T-helper 1 cell treated with Interleukin-12 subunit alpha and Interleukin-12 subunit beta and Interleukin-4 antibody, amounts not matched to agents 30 ng/mL and 1 ng/mL, for 36 hours (primary cell): ENCODE results near the gene PRXL2A. TPM values are rescaled to one million over a fixed set of nuclear protein-coding genes. Genes with fewer than 3 reads are reported as not detected.

Experiments
- intact Hi-C: fragments of 100-400 bp; cut with micrococcal nuclease; formaldehyde crosslinking; loops from one replicate; pipeline ENCODE4 v1.15.1; 2024
- total RNA-seq: library from RNA; stranded (reverse); gene quantifications from 2 replicates; pipeline ENCODE4 v1.2.3, GENCODE V29; 2022

PRXL2A gene
- total RNA-seq, 1 donor from 2014 or later = 9.6 TPM

- intact Hi-C loops = loop anchor here (2.0 to 10.0 kb wide), 2 partner anchors 14 to 1114 kb away; partner anchors contain the start of gene PPIF
Measured at GRCh38 chr10:80459047-80459865, 50.9 kb downstream of the PRXL2A start.

- intact Hi-C loops = loop anchor here (1.0 kb wide), 1 partner anchor 8 kb away; no protein-coding TSS in a partner anchor
Measured at GRCh38 chr10:80460399-80461207, 52.3 kb downstream of the PRXL2A start.

- intact Hi-C loops = no loop called here
Measured at GRCh38 chr10:80461208-80462183, 53.1 kb downstream of the PRXL2A start.

DNA sequence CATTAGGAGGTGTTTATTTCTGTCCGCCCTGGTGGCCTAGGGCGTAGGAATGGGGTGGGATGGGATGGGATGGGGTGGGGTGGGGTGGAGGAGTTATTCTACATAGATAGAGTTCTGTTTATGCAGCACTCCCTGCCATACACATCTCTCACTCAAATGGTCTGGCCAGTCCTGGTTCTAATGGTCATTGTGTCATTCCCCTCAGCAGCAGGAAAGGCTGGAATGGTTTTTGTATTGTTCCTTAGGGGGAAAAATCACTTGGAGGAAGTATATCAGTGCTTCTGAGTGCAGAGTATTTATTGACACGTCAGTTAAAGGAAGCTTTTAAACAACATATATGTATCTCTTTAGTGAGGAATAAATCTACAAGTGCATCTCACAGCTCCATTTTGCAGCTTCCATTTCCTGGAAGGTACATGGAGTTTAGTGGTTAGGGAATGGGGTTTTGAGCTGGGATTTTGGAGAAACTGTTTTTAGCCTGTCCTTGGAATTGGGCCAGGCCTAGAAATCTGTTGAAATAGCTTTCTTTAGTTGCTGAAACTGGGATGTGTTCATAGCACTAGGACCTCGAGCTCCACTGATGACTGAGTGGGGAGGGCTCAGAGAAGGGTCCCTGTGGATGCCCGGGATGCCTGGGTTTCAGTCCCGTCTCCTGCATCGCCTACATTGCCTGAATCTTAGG is 54.1 kb downstream of the PRXL2A start:
- intact Hi-C loops = no loop called here

GRCh38 chr10:80462981-80463741 is 54.8 kb downstream of the PRXL2A start:
- intact Hi-C loops = loop anchor here (1.0 kb wide), 2 partner anchors 9 to 25 kb away; no protein-coding TSS in a partner anchor

- intact Hi-C loops = loop anchor here (1.0 kb wide), 2 partner anchors 8 to 24 kb away; no protein-coding TSS in a partner anchor
Measured at GRCh38 chr10:80463868-80464267, 55.5 kb downstream of the PRXL2A start.

- intact Hi-C loops = no loop called here
Measured at GRCh38 chr10:80464557-80465450, 56.5 kb downstream of the PRXL2A start.

GRCh38 chr10:80465451-80465835 is 57.1 kb downstream of the PRXL2A start:
- intact Hi-C loops = no loop called here

- intact Hi-C loops = loop anchor here (1.0 kb wide), 2 partner anchors 9 to 39 kb away; no protein-coding TSS in a partner anchor
Measured at GRCh38 chr10:80465839-80466590, 57.7 kb downstream of the PRXL2A start.

DNA sequence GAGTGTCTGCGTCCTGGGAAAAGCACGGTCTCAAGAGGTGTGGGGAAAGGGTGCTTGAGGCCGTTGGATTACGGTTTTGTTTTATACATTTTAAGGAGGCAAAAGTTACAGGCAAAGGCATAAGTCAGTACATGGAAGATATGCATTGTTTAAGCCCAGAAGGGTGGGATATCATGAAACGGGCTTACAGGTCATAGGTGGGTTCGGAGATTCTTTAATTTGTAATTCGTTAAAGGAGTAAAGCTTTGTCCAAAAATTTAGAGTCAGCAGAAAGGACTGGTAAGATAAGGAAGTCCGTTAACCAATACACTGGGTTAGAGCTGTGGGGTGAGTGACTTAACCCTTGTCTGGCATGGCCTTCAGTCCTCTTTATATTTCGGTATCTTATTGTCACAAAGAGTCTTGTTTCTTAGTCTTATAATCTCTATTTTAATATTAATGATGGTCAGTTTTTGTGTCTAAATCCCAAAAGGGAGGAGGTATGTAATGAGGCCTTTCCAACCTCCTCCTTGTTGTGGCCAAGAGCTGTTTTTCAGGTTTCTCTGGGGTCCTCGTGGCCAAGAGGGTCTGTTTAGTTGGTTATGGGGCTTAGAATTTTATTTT is 58.5 kb downstream of the PRXL2A start:
- intact Hi-C loops = loop anchor here (1.0 kb wide), 2 partner anchors 10 to 38 kb away; no protein-coding TSS in a partner anchor

DNA sequence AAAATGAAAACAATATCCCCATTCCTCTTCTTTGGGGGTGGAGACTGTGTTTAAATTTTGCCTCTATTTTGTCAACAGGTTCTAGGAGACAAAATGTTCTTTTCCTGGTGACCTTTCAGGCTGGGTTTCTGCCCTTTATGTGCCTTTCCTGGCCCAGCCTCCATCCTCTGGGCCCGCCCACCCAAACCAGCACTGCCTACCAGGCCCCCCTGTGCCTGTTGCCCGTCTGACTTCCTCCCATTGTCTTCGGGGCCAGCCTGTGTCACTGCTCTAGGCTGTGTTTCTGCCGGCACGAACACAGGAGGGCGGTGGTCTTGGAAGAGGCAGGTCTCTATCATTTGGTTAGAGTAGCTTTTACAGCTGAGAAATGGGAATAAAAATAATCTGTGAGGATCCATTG is 59.7 kb downstream of the PRXL2A start:
- intact Hi-C loops = loop anchor here (1.0 kb wide), 1 partner anchor 8 kb away; no protein-coding TSS in a partner anchor

- intact Hi-C loops = loop anchor here (1.0 kb wide), 1 partner anchor 9 kb away; no protein-coding TSS in a partner anchor
Measured at GRCh38 chr10:80468806-80469421, 60.6 kb downstream of the PRXL2A start.

GRCh38 chr10:80470266-80470665 is 61.9 kb downstream of the PRXL2A start:
- intact Hi-C loops = loop anchor here (5.0 kb wide), 1 partner anchor 268 kb away; no protein-coding TSS in a partner anchor

GRCh38 chr10:80471001-80471400 is 62.6 kb downstream of the PRXL2A start:
- intact Hi-C loops = loop anchor here (5.0 kb wide), 1 partner anchor 269 kb away; no protein-coding TSS in a partner anchor

GRCh38 chr10:80471715-80472233 is 63.4 kb downstream of the PRXL2A start:
- intact Hi-C loops = loop anchor here (1.0 to 5.0 kb wide), 6 partner anchors 8 to 269 kb away; no protein-coding TSS in a partner anchor
